Common myeloid progenitor, CD34-positive (primary cell): Measurements from ENCODE around the gene WWOX.

ENCODE experiments used
- CTCF ChIA-PET: fragments of 350-600 bp; sonication (Branson Sonifier 250); formaldehyde crosslinking; loops from one replicate; lab custom pipeline; 2021; ENCODE audit warnings: antibody characterized with exemption; lab: Charles Lee
- POLR2A ChIA-PET: fragments of 350-600 bp; sonication (Branson Sonifier 250); formaldehyde crosslinking; loops from one replicate; lab custom pipeline; 2021; ENCODE audit warnings: antibody characterized with exemption; lab: Charles Lee
- DNase-seq, 3 donors: peaks; one replicate each; pipeline versions ENCODE4 v3.0.0 to v3.0.0-alpha.2; 2013
- H3K27ac ChIP-seq, 2 experiments: 1 replicate in 1 of 2; 2 replicates in 1 of 2; pipeline ENCODE4 v1.7.0; 2013; ENCODE audit warnings: inconsistent platforms in 2 of 2, low read length in 2 of 2, mild to moderate bottlenecking in 2 of 2, low read depth in 1 of 2, moderate library complexity in 1 of 2; ENCODE audit not compliant: severe bottlenecking in 2 of 2, insufficient read depth in 1 of 2, poor library complexity in 1 of 2
- H3K27me3 ChIP-seq, 5 experiments: replicated peaks in 2 of 5; 1 replicate in 3 of 5; 2 replicates in 2 of 5; pipeline versions ENCODE4 v1.6.1 to v1.7.0; 2013; ENCODE audit warnings: low read length in 4 of 5, mild to moderate bottlenecking in 2 of 5, moderate library complexity in 2 of 5, inconsistent platforms in 1 of 5; ENCODE audit not compliant: insufficient read depth in 5 of 5, control insufficient read depth in 4 of 5
- H3K36me3 ChIP-seq, 4 experiments: 1 replicate in 2 of 4; 2 replicates in 2 of 4; pipeline versions ENCODE4 v1.6.1 to v1.7.0; 2013; ENCODE audit warnings: low read length in 3 of 4, control low read depth in 1 of 4, mild to moderate bottlenecking in 1 of 4; ENCODE audit not compliant: control insufficient read depth in 4 of 4, insufficient read depth in 4 of 4
- H3K4me1 ChIP-seq, 4 experiments: 1 replicate in 3 of 4; 2 replicates in 1 of 4; pipeline versions ENCODE4 v1.6.1 to v1.7.1; 2013; ENCODE audit warnings: low read length in 3 of 4, mild to moderate bottlenecking in 3 of 4, control low read depth in 1 of 4, inconsistent platforms in 1 of 4, moderate library complexity in 1 of 4; ENCODE audit not compliant: control insufficient read depth in 4 of 4, insufficient read depth in 4 of 4; ENCODE audit errors: control extremely low read depth in 1 of 4
- H3K4me3 ChIP-seq, 7 experiments: 1 replicate in 4 of 7; 2 replicates in 3 of 7; pipeline versions ENCODE4 v1.5.1 to v1.7.0; 2013; ENCODE audit warnings: mild to moderate bottlenecking in 7 of 7, low read length in 6 of 7, moderate library complexity in 6 of 7, inconsistent platforms in 2 of 7, low read depth in 2 of 7, control low read depth in 1 of 7; ENCODE audit not compliant: insufficient read depth in 4 of 7, control insufficient read depth in 1 of 7; ENCODE audit errors: extremely low read depth in 1 of 7
- H3K9me3 ChIP-seq, 5 experiments: 1 replicate in 4 of 5; 2 replicates in 1 of 5; pipeline versions ENCODE4 v1.6.1 to v1.7.1; 2013; ENCODE audit warnings: low read length in 4 of 5, mild to moderate bottlenecking in 2 of 5, inconsistent platforms in 1 of 5, low read depth in 1 of 5, moderate library complexity in 1 of 5; ENCODE audit not compliant: control insufficient read depth in 4 of 5, insufficient read depth in 2 of 5; ENCODE audit errors: control extremely low read depth in 1 of 5
- WGBS: methylation state at CpG from one replicate; pipeline ENCODE4 v1.1.5; 2013; ENCODE audit not compliant: insufficient coverage; 5-methylcytosine and 5-hydroxymethylcytosine counted together

The WWOX gene

DNA sequence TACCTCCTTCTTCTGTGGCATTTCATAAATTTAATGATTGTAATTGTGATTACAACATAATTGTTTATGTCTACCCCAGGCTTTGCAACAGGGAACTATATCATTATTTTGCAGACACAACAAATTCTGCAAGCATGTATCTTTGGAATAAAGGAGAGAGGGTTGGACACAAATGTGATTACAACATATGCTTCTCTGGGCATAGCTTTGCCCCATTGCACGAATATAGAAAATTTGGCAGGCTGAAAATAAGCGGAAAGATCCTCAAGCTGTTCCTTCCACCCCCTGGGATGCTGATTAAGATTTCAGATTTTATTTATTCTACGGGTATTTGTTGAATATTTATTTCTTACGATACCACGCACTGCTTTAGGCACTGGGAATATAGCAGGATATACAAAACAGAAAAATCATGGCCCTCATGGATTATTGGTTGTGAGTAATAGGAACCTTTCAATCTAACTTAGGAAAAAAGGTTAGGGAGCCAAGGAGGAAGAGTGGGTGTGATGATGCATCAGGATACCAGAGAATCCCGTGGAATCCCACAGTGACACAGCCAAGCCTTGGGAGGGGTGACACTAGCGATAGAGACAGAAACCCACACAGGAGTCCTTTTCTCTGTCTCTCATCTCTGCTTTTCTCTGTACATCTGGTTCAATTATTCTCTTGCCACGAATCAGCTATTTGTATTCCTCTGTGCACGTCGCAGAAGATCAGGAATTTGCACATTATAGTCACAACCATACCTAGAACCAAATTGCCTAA lies 980.4 kb downstream of the WWOX start:
- no peak overlapping the region for H3K4me3 ChIP-seq
- WGBS: over 99% methylated on average over 9 of the region's 10 CpGs
- CTCF ChIA-PET: no interaction called here
- H3K9me3 ChIP-seq: no peaks in the 10 kb centered on the region
- H3K4me1 ChIP-seq: peaks cover 1 to 43% (median 25%) of the 10 kb centered on the region in 4 experiments
- no peak for DNase-seq
- POLR2A ChIA-PET: no interaction called here
- no peak overlapping the region for H3K27ac ChIP-seq
- no peaks in the 10 kb centered on the region for H3K27me3 ChIP-seq
- H3K36me3 ChIP-seq: no peaks in the 10 kb centered on the region

DNA sequence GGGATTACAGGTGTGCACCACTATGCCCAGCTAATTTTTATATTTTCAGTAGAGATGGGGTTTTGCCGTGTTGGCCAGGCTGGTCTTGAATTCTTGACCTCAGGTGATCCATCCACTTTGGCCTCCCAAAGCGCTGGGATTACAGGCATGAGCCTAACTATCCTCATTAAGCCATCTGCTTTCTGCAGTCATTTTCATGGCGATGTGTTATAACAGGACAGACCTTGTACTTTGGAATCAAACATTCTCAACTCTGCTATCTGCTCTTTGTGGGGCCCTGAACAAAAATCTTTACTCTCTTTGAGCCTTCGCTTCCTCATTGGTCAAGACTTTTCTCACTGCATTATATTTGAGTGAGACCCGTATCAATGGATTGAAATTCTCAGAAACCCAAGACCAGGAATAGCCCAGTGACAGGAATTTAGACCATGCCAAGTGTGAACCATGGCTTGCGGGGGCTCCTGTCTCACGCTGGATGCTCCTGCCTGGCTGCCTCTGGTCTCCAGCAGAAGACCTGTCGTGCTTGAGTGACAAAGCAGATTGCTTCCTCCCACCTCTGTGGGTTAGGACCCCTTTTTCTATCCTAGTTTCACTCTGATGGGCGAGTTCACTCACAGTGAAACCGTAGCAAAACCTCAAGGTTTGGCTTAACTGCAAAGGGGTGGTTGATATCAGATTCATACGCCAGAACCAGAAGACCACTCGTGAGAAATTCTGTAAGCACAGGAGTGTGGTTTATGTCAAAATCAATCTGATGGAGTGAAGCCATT lies 982.0 kb downstream of the WWOX start:
- Histone ChIP-seq H3K4me3 (no peak overlapping the region), H3K9me3 (no peaks in the 10 kb centered on the region), H3K27ac (no peak overlapping the region), H3K27me3 (no peaks in the 10 kb centered on the region), H3K4me1 (peaks cover 0 to 30% (median 21%) of the 10 kb centered on the region in 4 experiments), H3K36me3 (no peaks in the 10 kb centered on the region)
- ChIA-PET POLR2A (no interaction called here), CTCF (no interaction called here)
- no peak for DNase-seq
- 95% methylated on average over 12 of the region's 12 CpGs for WGBS

DNA sequence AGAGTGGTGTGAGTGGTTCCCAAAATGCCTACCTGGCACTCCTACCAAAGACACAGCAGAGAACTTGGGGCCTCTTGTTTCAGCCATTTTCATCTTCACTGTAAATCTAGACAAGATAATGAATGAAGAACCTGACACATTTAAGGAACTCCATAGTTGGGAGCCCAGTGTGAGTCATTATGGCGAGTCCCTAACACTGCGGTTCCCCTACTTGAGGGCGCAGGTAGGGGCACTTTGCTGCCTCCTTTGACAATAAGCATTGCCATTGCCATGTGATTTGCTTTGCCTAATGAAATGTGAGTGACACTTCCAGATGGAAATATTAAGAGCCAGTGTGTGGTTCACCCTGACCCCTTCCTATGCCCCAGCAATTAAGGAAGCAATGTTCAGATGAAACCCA lies 983.5 kb downstream of the WWOX start:
- H3K9me3 ChIP-seq: no peaks in the 10 kb centered on the region
- POLR2A ChIA-PET: no interaction called here
- no peaks in the 10 kb centered on the region for H3K27me3 ChIP-seq
- H3K27ac ChIP-seq: no peak overlapping the region
- H3K36me3 ChIP-seq: no peaks in the 10 kb centered on the region
- CTCF ChIA-PET: no interaction called here
- 100% methylated on average over 3 of the region's 3 CpGs for WGBS
- H3K4me1 ChIP-seq: peaks cover 0 to 22% (median 15%) of the 10 kb centered on the region in 4 experiments
- no peak overlapping the region for H3K4me3 ChIP-seq
- DNase-seq: no peak

DNA sequence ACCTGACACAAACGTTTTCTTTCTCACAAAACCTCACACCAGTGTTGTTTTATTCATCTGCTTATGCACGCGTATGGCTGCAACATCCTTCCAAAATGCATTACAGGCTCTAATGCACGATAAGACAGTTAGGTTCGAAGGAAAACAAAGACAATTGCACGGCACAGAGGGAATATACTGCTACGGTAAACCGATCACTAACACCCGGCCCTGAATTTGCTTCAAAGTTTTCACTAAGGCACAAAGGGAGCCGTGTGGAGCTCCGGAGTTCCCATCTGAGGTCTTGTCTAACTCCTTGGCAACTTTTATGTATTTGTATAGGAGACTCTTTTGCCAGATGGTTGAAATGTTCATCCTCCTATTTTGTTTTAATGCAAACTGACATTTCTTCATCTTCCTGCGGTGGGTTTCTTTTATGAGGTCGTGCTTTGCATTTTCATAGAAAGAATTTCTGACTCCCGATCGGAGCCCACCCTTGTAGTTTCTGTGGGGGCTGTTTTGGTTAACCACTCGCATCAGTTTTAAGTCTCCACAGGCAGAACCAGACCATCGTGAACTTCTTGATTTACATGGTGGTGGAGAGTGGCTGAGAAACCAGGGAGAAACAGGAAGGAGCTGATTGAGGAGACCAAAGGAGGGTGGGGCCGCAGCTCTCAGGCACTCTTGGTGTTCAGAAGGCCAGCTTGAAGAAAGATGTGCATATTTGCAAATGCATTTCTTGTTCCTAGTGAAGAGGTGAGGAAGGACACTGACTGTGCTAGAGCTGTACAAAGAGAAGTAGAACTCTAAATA lies 984.2 kb downstream of the WWOX start:
- H3K9me3 ChIP-seq: no peaks in the 10 kb centered on the region
- peak overlapping the region in 1 of 7 experiments; percentile 3 for H3K4me3 ChIP-seq
- 70% methylated on average over 18 of the region's 18 CpGs for WGBS
- peak in 2 of 3 donors; percentile 42 to 52 for DNase-seq
- POLR2A ChIA-PET: no interaction called here
- CTCF ChIA-PET: interaction anchor here (1.0 to 2.2 kb wide), 2 partner anchors 9 to 36 kb away, joined by 4 to 7 read pairs; no protein-coding TSS in a partner anchor
- peaks cover 2 to 26% (median 15%) of the 10 kb centered on the region in 4 experiments for H3K4me1 ChIP-seq
- no peaks in the 10 kb centered on the region for H3K27me3 ChIP-seq
- H3K27ac ChIP-seq: no peak overlapping the region
- H3K36me3 ChIP-seq: no peaks in the 10 kb centered on the region

DNA sequence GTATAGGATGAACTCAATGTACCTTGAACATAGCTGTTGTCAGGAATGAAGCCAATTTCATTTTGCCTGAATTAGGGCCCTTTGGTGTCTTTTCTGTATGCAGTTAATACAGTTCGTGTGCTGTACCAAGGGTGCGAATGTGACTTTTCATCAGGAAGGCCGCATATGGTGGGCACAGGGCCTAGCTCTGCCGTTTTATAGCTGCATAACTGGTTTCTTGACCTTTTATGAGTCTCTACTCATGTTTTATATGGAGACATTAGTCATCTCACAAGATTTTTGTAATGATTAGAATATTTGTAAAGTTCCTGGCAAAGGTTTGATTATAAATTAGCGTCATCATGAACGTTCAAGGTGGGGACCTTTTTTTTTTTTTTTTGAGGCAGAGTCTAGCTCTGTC lies 989.5 kb downstream of the WWOX start:
- DNase-seq: no peak
- H3K27ac ChIP-seq: no peak overlapping the region

DNA sequence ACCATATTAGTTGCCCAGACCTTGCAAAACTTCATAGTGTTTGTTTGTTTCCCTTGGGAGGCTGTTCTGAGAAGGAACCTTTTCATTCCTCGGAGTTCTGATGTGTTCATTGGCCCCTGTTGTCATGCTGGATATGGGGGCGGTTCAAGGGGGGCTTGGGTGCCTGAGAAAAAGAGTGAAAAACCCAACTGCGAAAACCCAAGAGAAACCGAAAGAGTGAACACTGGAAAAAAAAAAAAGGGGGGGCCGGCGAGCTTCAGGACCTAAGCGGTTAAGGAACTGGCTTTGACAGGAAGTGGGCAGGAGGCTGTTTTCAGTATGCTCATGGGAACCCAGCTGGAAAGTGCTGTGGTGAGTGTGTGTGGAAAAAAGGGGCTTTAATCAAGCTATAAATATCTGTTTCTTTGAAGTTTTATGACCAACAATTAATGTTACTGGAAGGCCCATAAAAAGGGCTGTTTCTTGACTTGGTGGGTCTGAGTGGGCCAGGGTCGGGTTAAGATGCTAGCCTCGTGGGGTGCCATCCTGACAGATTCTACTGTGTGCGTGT lies 990.4 kb downstream of the WWOX start:
- Histone ChIP-seq H3K36me3 (no peaks in the 10 kb centered on the region), H3K27ac (peak overlapping the region in 1 of 2 experiments; percentile 66), H3K27me3 (no peaks in the 10 kb centered on the region), H3K4me3 (peak overlapping the region in 5 of 7 experiments; percentile 27 to 70 (median 52)), H3K4me1 (peaks cover 45 to 73% (median 61%) of the 10 kb centered on the region in 4 experiments), H3K9me3 (no peaks in the 10 kb centered on the region)
- peak; percentile 94 to 99 (median 98) for DNase-seq
- CTCF ChIA-PET: interaction anchor here (0.8 to 1.2 kb wide), 4 partner anchors 20 to 54 kb away, joined by 3 to 4 read pairs (median 3); no protein-coding TSS in a partner anchor
- 0% methylated on average over 8 of the region's 10 CpGs for WGBS
- POLR2A ChIA-PET: interaction anchor here (0.7 kb wide), 1 partner anchor 204 kb away, joined by 4 read pairs; no protein-coding TSS in a partner anchor

More for the DNA sequence above, 989.5 kb downstream of the WWOX start:
- ChIA-PET CTCF (interaction anchor here (0.8 to 1.4 kb wide), 4 partner anchors 15 to 54 kb away, joined by 3 to 4 read pairs (median 4); no protein-coding TSS in a partner anchor), POLR2A (no interaction called here)
- Histone ChIP-seq H3K27me3 (no peaks in the 10 kb centered on the region), H3K4me1 (peaks cover 41 to 70% (median 59%) of the 10 kb centered on the region in 4 experiments), H3K9me3 (no peaks in the 10 kb centered on the region), H3K36me3 (no peaks in the 10 kb centered on the region), H3K4me3 (no peak overlapping the region)
- WGBS: 86% methylated on average over 6 of the region's 6 CpGs
